Measurements from ENCODE around the gene PTPRC. TPM values are rescaled to one million over a fixed set of nuclear protein-coding genes. Genes with fewer than 3 reads are reported as not detected.

The PTPRC gene
- polyA plus RNA-seq, 1 donor, result 4.6 TPM

DNA sequence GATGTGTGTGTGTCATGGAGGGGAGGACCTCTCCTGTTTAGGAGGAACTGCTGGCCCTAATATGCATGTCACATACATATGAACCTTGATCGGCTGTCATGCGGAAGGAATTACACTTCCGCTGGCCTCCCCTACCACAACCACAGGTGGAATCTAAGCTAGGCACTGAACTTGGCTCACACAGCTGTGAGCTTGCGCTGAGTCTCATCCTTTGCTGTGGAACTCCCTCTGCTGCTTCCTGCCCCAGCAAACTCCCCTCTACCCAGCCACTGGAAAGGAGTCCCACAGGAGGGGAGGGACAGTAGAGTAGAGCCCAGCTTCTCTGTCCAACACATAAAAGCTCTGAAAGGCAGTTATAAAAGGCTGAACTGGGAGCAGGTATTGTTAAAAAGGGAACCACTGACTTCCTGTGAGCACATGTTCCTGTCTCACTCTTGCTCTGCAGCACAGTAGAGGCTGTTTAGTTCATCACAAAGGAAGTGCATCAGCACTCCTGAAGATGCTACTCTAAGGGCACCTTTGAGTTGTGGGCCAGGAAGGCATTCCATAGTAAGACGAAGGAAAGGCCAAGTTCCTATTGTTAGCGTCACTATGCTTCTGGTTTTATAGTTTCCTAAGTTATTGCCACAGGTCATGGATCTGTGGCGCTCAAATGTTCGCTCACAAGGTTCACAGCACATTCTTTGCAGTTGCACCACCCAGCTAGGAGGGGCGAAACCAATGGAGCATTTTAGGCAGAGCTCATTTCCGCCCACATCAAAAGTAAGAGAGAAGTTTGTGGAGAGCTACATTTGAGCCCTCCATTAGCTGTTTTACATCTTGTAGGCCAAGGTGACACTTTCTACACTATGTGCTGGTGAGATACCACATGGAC lies 17.7 kb upstream of the PTPRC start:
- DNase-seq, result peak; percentile 32

DNA sequence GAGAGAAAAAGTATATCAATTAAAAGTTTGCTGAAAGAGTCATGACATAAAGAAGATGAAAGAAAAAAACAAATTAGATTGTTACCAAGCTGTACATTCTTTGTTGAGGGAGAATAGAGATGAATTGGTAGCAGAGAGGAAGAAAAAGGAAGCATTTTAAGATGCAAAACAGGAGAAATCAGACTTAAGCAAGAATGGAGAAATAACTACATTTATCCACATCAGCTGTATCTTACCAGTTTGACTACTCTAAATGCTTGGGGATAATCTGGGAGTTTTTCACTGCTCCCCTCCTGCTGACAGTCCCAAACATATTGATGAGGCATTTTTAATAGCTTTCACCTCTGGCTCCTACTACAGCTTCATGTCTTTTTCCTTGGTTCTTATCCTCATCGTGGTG lies 16.8 kb upstream of the PTPRC start:
- no peak for DNase-seq

DNA sequence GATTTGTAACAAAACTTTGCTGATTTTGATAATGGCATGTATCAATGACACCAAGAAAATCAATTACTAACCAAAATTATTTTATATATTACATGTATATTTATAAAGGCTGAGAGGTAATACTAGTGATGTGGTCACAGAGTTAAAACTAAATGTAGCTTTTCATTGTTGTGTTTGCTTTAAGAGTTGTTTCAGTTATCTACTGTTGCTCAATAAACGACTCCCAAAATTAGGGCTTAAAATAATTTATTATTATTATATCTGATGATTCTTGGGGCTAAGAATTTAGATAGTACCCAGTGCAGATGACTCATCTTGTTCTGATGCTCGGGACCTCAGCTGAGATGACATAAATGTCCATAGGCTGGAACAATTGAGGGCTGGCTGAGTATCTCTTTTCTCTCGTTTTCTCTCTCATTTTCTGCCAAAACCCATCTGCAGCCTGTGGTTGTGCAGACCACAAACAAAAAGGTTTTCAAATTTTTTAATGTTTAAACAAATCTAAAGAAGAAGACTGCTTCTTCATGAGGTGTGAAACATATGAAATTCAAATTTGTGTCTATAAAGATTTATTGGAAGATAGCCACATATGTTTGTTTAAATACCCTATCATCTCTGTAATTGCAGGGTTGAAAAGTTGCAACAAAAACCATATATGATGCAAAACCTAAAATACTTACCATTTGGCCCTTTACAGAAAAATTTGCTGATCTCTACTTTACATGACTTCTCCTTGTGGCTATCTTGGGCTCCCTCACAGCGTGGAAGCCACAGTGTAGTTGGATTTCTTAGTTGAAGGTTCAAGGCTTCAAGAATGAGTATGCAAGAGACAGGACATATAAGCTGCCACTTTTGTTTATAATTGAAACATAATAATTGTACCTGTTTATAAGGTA lies 14.8 kb upstream of the PTPRC start:
- no peak for DNase-seq

DNA sequence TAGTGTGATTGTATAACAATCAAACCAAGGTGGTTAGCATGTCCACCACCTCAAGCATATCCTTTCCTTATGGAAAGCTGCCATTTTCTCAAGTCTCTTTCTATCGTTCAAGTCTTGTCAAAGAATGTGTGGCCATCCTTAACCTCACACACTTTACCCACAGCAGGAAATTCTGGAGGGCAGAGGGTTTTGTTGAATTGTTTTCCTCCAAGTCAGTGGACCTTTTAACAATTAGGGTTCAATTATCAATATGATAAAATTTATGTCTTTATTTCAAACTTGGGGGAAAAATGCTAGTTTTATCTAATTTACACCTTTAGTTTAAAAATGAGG lies 14.2 kb upstream of the PTPRC start:
- DNase-seq, result no peak

DNA sequence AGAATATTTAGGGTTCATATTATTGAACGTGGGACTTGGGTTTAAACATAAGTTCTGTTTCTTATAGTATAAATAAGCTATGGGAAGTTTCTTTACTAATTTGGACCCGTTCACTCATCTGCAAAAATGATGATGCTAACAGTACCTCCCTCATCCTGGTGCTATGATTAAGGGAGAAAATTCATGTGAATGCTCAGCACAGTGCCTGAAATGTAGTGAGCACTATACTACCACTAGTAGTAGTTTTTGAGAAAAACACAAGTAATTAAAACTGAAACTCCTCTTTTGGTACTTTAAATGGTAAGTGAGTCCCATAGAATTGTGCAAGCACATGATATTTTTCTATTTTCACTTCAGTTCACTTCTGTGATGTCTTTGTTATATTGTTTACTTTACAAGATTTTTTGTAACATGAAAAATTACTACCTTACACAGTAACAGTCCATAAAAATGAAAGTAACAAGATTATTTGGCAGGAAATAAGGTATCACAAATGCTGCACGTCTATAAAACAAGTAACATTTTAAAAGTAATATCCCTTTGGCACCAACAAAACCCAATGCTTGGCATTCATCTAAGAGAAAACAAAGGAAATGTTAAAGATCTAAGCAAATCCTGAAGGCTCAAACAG lies 11.3 kb upstream of the PTPRC start:
- DNase-seq, result no peak

DNA sequence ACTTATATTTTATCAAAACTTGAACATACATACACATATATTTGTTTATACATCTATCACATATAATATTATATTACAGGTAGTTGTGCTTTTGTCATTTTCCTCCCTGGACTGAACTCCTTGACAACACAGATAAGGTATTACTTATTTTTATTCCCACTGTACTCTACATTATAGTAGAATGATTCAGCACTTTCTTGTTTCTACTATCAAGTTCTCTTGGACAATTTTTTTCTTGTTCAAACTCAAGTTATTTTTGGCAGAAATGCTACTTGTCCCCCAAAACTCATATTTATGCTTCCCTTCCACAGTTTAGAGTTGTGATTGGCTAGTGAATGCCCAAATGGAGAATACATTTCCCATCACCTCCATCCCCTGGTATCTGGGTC lies 10.8 kb upstream of the PTPRC start:
- DNase-seq, result no peak

DNA sequence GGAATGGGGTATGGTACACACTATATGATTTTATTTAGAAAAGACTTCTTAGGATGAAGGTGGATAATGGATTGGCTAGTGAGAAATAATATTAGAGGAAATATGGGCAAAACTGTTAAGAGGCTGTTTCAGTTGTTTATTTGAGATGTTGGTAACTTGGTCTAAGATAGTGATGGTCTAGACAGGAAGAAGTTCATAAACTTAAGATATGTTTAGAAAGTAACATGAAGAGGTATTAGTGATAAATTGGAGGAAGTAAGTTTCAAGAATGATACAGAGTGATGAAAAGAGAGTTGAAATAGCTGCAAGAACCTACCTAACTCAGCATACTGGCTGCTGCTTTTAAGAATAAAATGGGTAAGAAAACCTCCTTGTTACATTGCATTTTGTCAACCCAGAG lies 9.2 kb upstream of the PTPRC start:
- DNase-seq, result no peak

DNA sequence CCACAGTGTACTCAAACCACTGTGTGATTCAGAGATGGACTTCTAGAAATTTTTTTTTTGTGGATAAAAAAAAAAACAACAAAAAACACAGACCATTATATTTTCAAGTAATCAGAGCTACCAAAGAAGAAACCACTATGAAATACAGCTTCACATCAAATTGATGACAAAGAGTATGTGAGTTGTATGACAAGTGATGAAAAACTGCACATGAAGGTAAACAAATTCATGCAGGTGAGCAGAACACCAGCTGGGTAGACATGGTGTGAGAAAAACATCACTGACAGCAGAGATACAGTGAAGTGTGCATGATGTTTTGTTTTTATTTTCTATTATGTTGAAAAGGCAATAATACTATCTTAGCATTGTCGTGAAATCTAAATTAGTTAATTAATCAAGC lies 8.0 kb upstream of the PTPRC start:
- DNase-seq, result no peak

DNA sequence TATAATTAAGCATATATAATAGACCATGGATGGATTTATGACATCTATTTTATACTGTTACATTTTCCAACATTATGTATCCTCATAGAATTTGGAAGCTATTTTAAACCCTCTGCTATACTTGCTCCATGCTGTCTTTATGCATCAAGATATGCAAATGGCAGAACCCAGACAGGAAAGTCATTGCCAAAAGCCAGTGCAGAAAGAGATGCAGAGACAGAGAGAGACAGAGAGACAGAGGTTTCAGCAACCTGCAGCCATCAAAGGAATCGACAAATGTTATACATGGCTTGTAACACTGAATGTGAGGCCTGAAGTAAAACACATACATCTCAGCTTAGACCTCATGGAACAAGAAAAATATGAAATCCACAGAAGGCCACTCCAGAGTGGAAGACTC lies 7.5 kb upstream of the PTPRC start:
- no peak for DNase-seq

DNA sequence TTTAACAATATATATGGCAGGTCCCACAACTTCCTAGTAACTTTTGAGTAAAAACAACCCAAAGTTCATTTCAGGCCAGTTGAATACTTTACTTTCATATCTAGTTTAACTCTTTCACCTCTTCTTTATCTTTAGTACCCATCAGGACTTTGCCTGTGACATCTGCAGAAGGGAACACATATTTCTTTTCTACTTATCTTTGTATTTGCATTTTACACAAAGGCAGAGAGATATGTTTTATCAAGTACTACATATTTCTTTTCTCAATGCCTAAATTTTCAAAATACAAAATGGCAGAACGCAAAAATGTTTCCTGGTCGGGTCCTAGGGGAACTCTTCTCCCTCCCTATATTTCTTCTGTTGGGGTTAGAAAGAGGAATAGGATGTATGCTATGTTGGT lies 6.8 kb upstream of the PTPRC start:
- no peak for DNase-seq

DNA sequence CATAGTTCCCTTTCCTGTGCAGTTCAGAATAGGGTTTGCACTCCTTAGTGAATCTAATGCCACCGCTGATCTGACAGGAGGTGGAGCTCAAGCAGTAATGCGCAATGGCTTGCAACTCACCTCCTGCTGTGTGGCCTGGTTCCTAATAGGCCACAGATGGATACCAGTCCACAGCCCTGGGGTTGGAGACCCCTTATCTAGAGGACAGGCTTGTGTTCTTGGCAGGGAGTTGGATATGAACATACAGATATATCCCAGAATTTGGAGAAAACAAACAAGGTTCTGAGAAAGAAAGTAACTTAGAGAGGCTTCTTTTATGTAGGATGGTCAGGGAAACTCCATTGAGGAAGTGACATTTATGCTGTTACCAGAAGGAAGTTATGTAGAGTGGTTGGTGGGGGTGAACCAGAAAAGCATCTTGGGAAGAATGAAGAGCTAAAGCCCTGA lies 5.1 kb upstream of the PTPRC start:
- DNase-seq, result no peak

DNA sequence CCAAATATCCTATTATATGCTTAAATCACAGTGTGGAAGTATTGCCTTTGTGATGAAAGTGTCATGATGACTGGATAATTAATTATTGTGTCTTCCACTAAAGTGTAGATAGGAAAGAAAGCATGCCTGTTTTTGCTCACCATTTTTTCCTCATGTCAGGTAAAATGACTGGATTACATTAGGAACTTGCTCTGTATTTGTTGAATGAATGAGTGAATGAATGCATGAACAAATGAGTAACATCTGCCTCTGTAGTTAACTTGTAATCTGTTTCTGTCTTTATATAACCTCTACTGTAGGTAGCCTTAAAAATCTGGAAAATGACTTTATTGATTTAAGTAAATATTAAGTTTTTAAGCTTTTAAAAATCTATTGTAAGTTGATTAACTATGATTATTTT lies 2.9 kb upstream of the PTPRC start:
- DNase-seq, result no peak

DNA sequence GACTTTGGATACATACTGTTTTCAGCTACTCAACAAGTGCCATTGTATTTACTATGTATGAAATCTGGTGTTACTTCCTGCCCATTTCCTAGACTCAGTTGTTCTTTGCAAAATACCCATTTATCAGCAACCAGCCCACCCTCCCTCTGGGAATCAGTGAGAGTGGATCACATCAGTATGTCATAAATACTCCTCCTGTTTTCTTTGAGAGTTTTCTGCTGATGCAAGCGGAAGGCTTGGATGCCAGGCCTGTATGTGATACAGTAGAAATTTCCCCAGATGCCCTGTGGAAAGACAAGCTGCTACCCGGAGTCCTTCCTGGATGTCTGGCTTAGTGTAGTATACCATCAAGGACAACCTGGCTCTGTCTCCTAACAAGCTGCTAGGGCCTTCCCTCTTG lies 2.4 kb upstream of the PTPRC start:
- DNase-seq, result no peak

DNA sequence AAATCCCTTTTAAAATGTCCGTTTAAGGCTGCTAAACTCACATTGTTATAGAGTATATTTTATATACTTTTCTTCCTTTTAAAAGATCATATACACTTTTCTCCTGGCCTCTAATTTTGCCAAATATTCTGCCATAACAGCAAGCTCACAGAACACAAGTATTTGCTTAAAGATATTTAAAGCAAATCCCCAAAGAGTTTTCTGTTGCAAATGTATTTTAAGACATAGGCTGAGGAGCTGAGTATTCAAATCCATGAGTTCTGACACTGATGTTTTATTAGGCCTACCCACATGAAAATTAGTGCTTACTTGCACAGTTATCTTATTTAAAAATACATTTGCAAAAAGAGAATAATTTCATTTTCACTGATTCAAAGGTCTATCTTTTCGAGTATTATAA lies 1.7 kb upstream of the PTPRC start:
- DNase-seq, result no peak

DNA sequence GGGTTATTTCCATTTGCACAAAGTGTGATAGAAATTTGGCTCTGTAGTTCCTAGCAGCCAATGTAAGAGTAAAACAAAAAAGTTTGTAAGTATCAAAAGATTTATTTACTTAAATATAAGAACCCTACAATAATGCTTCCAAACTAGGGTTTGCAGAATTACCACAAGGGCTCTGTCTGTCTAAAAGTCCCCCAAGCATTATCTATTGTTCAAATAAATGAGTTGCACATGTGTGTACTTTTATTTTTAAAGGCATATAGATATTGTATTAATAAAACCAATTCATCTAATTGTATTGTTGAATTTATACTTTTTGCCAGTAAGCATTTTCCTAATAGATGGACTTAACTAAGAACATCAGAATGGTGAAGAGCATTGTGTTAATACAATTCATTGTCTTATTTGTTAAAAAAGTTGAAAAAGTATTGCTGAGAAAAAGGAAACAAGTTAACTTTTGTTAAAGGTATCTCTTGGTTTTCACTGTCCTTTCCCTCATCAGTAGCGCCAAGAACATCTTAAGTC lies 863 bp upstream of the PTPRC start:
- DNase-seq, result no peak

DNA sequence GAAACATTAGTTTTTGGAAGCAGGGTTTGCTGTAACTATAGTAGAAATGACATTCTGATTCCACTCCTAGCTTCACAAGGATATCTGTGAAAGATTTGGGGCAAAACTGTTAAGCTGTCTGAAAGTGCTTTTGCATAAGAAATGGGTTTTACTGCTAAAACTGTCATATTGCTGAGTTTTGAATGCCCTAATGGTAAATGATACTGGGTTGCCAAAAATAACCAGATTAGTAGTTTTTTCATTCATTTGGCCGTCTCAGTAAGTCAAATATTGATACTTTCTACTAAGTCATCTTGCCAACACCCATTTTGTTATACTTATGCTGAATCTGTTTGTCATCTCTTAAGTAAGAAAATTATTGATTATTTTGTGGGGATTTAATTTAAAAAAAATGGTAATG lies 399 bp upstream of the PTPRC start:
- no peak for DNase-seq

DNA sequence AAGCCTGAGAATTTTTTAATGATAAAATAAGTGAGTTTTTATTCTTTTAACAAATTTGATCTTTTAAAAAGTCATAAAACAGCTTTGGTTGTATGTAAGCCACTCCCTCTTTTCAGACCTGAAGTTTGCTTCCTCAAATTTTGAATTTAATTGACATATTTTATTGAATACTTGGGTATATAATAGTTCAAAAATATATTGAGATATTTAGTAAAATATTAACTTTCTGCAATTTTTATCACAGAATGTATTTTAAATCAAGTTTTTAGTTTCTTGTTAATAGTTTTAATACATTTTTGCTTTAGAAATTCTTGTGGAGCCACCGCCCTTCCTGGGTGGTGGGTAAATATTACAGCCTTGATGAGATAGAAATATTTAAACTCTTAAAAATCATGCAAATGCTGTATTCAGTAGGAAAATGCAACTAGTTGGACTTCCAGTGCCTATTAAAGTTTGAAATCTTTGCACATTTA lies 867 bp downstream of the PTPRC start:
- DNase-seq, result no peak

DNA sequence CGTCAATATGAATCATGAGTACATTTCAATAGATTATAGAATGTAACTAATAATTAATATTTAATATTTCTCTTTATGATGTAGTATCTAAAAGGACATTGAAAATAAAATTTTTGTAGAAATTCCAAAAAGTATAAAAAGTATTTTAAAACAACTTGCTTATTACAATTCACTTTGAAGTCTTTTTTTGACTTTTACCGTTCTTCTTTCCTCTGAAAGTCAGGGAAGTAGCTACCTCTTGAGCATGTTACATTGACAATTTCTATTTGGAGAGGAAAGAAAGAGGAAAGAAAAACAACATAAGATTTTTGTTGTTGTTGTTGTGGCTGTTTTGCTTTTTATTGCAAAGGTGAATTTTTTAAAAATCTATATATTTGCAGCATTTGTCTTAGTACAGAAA lies 1.3 kb downstream of the PTPRC start:
- DNase-seq, result no peak

DNA sequence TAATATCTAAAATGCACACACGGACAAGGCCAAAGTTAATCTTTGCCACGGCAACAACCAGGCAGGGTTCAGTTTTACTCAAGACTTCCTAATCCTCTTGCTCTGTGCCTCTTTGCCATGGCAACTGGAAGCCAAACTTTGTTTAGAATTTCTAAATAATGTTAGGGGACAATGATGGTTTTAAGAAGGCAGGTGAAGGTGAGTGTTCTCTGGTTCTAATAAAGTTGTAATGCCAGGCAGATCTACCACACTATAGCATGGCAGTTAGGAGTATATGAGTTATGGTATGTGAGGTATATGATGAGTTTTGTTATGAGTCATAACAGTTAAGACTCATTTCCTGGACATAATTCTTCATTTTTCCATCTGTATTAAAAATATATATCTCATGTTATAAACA lies 2.7 kb downstream of the PTPRC start:
- no peak for DNase-seq

DNA sequence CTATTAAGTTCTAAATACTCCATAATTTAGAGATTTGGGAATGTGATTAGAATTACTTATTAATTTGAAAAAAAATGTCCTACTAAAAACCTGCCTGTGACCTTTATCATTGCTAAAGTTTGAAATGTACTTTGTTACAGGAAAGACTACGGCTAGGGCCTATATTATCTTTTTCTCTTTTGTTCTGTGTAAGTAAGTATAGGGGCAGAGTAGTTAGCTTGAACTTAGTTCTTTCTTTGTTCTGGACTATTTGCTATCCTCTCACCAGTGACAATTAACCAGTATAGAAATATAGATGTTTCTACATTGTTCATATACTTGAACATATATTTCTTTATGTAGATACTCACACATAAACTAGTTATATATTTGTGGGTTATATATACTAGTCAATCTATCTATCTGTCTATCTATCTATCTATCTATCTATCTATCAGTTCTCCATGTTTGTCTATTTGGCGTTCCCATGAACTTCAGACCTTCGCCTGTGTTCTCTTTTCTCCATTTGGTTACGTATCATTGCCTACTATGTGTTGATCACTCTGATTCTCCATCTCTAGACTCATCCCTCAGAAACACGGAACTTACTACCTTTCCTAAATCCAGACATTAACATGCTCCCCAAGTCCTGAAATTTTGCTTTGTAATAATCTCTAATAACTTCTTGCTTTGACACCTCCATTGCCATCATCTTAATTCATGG lies 3.3 kb downstream of the PTPRC start:
- DNase-seq, result no peak

DNA sequence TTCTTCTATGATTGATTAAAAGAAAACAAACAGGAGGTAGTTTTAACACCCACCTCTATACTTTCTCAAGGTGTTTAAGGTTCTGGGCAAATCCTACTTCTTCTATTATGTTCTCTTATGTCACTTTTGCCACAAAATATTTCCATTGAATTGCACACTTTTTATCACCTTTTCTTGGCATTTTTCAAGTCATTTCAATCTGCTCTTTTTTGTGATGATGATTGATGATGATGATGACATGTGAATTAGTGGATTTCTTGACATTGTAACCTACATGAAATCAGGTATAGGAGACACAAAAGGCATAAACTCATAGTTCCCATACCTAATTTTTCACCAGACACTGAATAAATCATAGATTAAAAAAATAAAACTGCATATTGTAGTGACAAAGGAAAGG lies 4.1 kb downstream of the PTPRC start:
- no peak for DNase-seq

DNA sequence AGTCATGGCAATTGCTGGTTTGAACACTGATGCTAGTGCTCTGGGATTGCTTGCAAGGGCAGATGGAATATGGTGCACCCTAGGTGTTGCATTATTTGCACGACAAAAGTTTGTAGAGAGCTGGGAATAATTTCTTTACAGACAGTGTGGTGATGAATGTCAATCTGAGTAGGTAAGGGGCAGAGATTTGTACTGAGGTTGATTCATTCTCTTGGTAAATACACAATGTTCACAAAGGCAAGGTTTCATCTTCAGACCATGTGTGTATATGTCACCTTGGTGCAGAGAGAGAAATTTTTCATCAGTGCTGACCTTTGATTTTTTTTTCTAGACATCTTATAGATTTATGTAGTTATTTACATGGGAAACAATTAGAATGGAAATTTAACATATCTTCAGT lies 5.0 kb downstream of the PTPRC start:
- DNase-seq, result no peak
